Neuronal stem cell (in vitro differentiated cells): ENCODE data around the gene SLC13A2.
"Not testable (repeated sequence)": the region's sequence is repeated elsewhere in the genome, so short reads cannot be mapped to it uniquely, and the experiment has no call there.

ENCODE experiments used
- DNase-seq: peaks from one replicate; pipeline ENCODE4 v3.0.0-alpha.2; 2013; ENCODE audit warnings: low spot score
- H2AFZ ChIP-seq: one replicate; pipeline ENCODE4 v1.6.1; 2013; ENCODE audit warnings: mild to moderate bottlenecking, low read length, inconsistent platforms
- H2AK5ac ChIP-seq: 2 replicates; pipeline ENCODE4 v1.6.1; 2013; ENCODE audit warnings: low read depth, mild to moderate bottlenecking, inconsistent platforms, low read length, moderate library complexity, mixed read lengths
- H2BK120ac ChIP-seq: 2 replicates; pipeline ENCODE4 v1.6.1; 2013; ENCODE audit warnings: low read depth, mild to moderate bottlenecking, inconsistent platforms, low read length, moderate library complexity, mixed read lengths
- H2BK12ac ChIP-seq: one replicate; pipeline ENCODE4 v1.6.1; 2013; ENCODE audit warnings: low read length, inconsistent platforms
- H2BK15ac ChIP-seq: 2 replicates; pipeline ENCODE4 v1.6.1; 2013; ENCODE audit warnings: mild to moderate bottlenecking, low read length, inconsistent platforms, mixed read lengths
- H2BK5ac ChIP-seq: one replicate; pipeline ENCODE4 v1.6.1; 2013; ENCODE audit warnings: inconsistent platforms, mild to moderate bottlenecking, low read length, moderate library complexity
- H3K14ac ChIP-seq: one replicate; pipeline ENCODE4 v1.6.1; 2013; ENCODE audit warnings: low read length, inconsistent platforms
- H3K18ac ChIP-seq: 2 replicates; pipeline ENCODE4 v1.6.1; 2013; ENCODE audit warnings: low read length, inconsistent platforms
- H3K23ac ChIP-seq: 2 replicates; pipeline ENCODE4 v1.6.1; 2013; ENCODE audit warnings: low read depth, mild to moderate bottlenecking, mixed read lengths, low read length, inconsistent platforms; ENCODE audit not compliant: poor library complexity
- H3K27ac ChIP-seq: replicated peaks from 3 replicates; pipeline ENCODE4 v1.5.1; 2013; ENCODE audit warnings: low read length, inconsistent platforms
- H3K27me3 ChIP-seq, 3 experiments: 2 replicates each; pipeline ENCODE4 v1.6.1; 2013; ENCODE audit warnings: low read length in 3 of 3, mild to moderate bottlenecking in 2 of 3, inconsistent platforms in 1 of 3, low read depth in 1 of 3, mixed read lengths in 1 of 3, moderate library complexity in 1 of 3; ENCODE audit not compliant: control insufficient read depth in 3 of 3, insufficient read depth in 3 of 3
- H3K36me3 ChIP-seq, 2 donors: replicated peaks in 1 of 2; 2 replicates each; pipeline ENCODE4 v1.6.1; 2013; ENCODE audit warnings: low read length in 2 of 2; ENCODE audit not compliant: control insufficient read depth in 2 of 2, insufficient read depth in 2 of 2
- H3K4ac ChIP-seq: 2 replicates; pipeline ENCODE4 v1.6.1; 2013; ENCODE audit warnings: inconsistent platforms, mild to moderate bottlenecking, low read length, moderate library complexity
- H3K4me1 ChIP-seq, 2 donors: 1 replicate in 1 of 2; 2 replicates in 1 of 2; pipeline ENCODE4 v1.6.1; 2013; ENCODE audit warnings: low read length in 2 of 2, low read depth in 1 of 2; ENCODE audit not compliant: control insufficient read depth in 2 of 2, insufficient read depth in 1 of 2
- H3K4me2 ChIP-seq: one replicate; pipeline ENCODE4 v1.6.1; 2013; ENCODE audit warnings: mild to moderate bottlenecking, low read length, inconsistent platforms; ENCODE audit not compliant: insufficient read depth, poor library complexity, severe bottlenecking
- H3K4me3 ChIP-seq, 2 donors: 2 replicates each; pipeline ENCODE4 v1.5.1; 2013; ENCODE audit warnings: low read length in 2 of 2, mild to moderate bottlenecking in 2 of 2, inconsistent platforms in 1 of 2, moderate library complexity in 1 of 2
- H3K79me1 ChIP-seq: one replicate; pipeline ENCODE4 v1.6.1; 2013; ENCODE audit warnings: low read depth, mild to moderate bottlenecking, inconsistent platforms, low read length, moderate library complexity
- H3K9ac ChIP-seq: one replicate; pipeline ENCODE4 v1.6.1; 2013; ENCODE audit warnings: mild to moderate bottlenecking, low read depth, low read length, inconsistent platforms; ENCODE audit not compliant: poor library complexity
- H3K9me3 ChIP-seq, 2 donors: replicated peaks in 1 of 2; 2 replicates each; pipeline versions ENCODE3 to v1.6.1; 2013; ENCODE audit warnings: low read length in 2 of 2, mild to moderate bottlenecking in 2 of 2, inconsistent platforms in 1 of 2, low read depth in 1 of 2, mixed read lengths in 1 of 2, moderate library complexity in 1 of 2; ENCODE audit not compliant: control insufficient read depth in 2 of 2, insufficient read depth in 1 of 2
- H4K8ac ChIP-seq: one replicate; pipeline ENCODE4 v1.6.1; 2013; ENCODE audit warnings: low read depth, mild to moderate bottlenecking, inconsistent platforms, low read length, moderate library complexity
- H4K91ac ChIP-seq: one replicate; pipeline ENCODE4 v1.6.1; 2013; ENCODE audit warnings: low read length, low read depth, mild to moderate bottlenecking, inconsistent platforms; ENCODE audit not compliant: poor library complexity
- WGBS, 2 donors: extraction: QIAGEN DNeasy Blood & Tissue Kit; methylation state at CpG; one replicate each; pipeline ENCODE4 v1.1.7; 2013; ENCODE audit warnings: missing lambda C conversion rate in 2 of 2, mixed read lengths in 1 of 2; ENCODE audit not compliant: insufficient read length in 2 of 2, insufficient replicate concordance in 1 of 2; ENCODE audit errors: extremely low coverage in 2 of 2; 5-methylcytosine and 5-hydroxymethylcytosine counted together

Gene SLC13A2

GRCh38 chr17:28427982-28428381 lies 45.5 kb upstream of the SLC13A2 start:
- H3K9ac ChIP-seq, H3K9me3 ChIP-seq, H3K23ac ChIP-seq, H2BK120ac ChIP-seq, H3K36me3 ChIP-seq, H3K79me1 ChIP-seq, H3K4me2 ChIP-seq, H4K91ac ChIP-seq, H3K14ac ChIP-seq, H3K27ac ChIP-seq, H2BK12ac ChIP-seq, H2AFZ ChIP-seq, H3K4me1 ChIP-seq, H2AK5ac ChIP-seq, H4K8ac ChIP-seq, H3K4me3 ChIP-seq, DNase-seq, H2BK15ac ChIP-seq, H2BK5ac ChIP-seq, H3K18ac ChIP-seq, H3K4ac ChIP-seq: not testable (repeated sequence)
- WGBS, 2 donors = no CpG with 5 or more reads among the region's 4 CpGs
- H3K27me3 ChIP-seq = peaks cover 0 to 11% (median 0%) of the 10 kb centered on the region in 3 experiments

- no peak overlapping the region for H3K18ac ChIP-seq
- no peaks in the 10 kb centered on the region for H3K4me1 ChIP-seq
- H2BK5ac ChIP-seq = no peak overlapping the region
- no peak overlapping the region for H3K9ac ChIP-seq
- H3K14ac ChIP-seq = no peak overlapping the region
- no peak overlapping the region for H2AK5ac ChIP-seq
- H2BK120ac ChIP-seq = no peak overlapping the region
- WGBS, 2 donors = no CpG with 5 or more reads among the region's 1 CpG
- no peaks in the 10 kb centered on the region for H3K79me1 ChIP-seq
- H3K27ac ChIP-seq = no peak overlapping the region
- H3K36me3 ChIP-seq = no peaks in the 10 kb centered on the region
- H2BK15ac ChIP-seq = no peak overlapping the region
- H3K9me3 ChIP-seq = no peaks in the 10 kb centered on the region
- H3K4ac ChIP-seq = no peak overlapping the region
- DNase-seq = no peak
- H2AFZ ChIP-seq = no peak overlapping the region
- H3K4me3 ChIP-seq = no peak overlapping the region
- H3K27me3 ChIP-seq = no peaks in the 10 kb centered on the region
- H3K23ac ChIP-seq = no peak overlapping the region
- no peak overlapping the region for H4K8ac ChIP-seq
- H2BK12ac ChIP-seq = no peak overlapping the region
- H3K4me2 ChIP-seq = no peak overlapping the region
- no peak overlapping the region for H4K91ac ChIP-seq
These were observed 39.7 kb upstream of the SLC13A2 start for GRCh38 chr17:28433721-28434120.

- not testable (repeated sequence) for H2AK5ac ChIP-seq, H2AFZ ChIP-seq, DNase-seq, H3K4me2 ChIP-seq, H3K9me3 ChIP-seq, H4K8ac ChIP-seq, H2BK15ac ChIP-seq, H3K4me3 ChIP-seq, H2BK12ac ChIP-seq, H3K36me3 ChIP-seq, H3K18ac ChIP-seq, H3K9ac ChIP-seq, H3K4me1 ChIP-seq, H3K14ac ChIP-seq, H3K27ac ChIP-seq, H2BK120ac ChIP-seq, H3K27me3 ChIP-seq, H2BK5ac ChIP-seq, H3K4ac ChIP-seq, H3K23ac ChIP-seq, H3K79me1 ChIP-seq, H4K91ac ChIP-seq
- no CpG with 5 or more reads among the region's 8 CpGs for WGBS, 2 donors
These were observed 39.1 kb upstream of the SLC13A2 start for GRCh38 chr17:28434326-28434725.

- Histone ChIP-seq H3K36me3 (no peaks in the 10 kb centered on the region), H3K4me1 (no peaks in the 10 kb centered on the region), H3K79me1 (no peaks in the 10 kb centered on the region), H4K91ac (no peak overlapping the region), H4K8ac (no peak overlapping the region), H2AK5ac (no peak overlapping the region), H3K27me3 (peaks cover 0 to under 1% (median 0%) of the 10 kb centered on the region in 3 experiments), H3K14ac (no peak overlapping the region), H2BK120ac (no peak overlapping the region), H3K4ac (no peak overlapping the region), H3K4me2 (no peak overlapping the region), H3K9me3 (no peaks in the 10 kb centered on the region), H3K4me3 (no peak overlapping the region), H2BK12ac (no peak overlapping the region), H2AFZ (no peak overlapping the region), H2BK5ac (no peak overlapping the region), H3K27ac (no peak overlapping the region), H3K18ac (no peak overlapping the region), H3K9ac (no peak overlapping the region), H3K23ac (no peak overlapping the region), H2BK15ac (no peak overlapping the region)
- no CpG with 5 or more reads among the region's 9 CpGs for WGBS, 2 donors
- no peak for DNase-seq
These were observed 29.4 kb upstream of the SLC13A2 start for GRCh38 chr17:28443901-28444638.
